ENCODE results near the gene CAMKK1.

- TF ChIP-seq TAF1 (IDR thresholded peaks at IDR 0.05; ENCODE audit: low read depth), result no peak
- no peak for TF ChIP-seq EZH2 (IDR thresholded peaks at IDR 0.05; ENCODE audit: borderline replicate concordance, insufficient read depth, low read length, poor library complexity, severe bottlenecking)
Measured at GRCh38 chr17:3814361-3814760, 78.5 kb downstream of the CAMKK1 start.
